IMR-90 (cell line): ENCODE data around the gene TSC1.

Experiments
- BHLHE40 ChIP-seq: fragments of 150-350 bp; IDR thresholded peaks from 2 replicates; pipeline ENCODE4 v1.6.1; 2016; ENCODE audit warnings: mild to moderate bottlenecking, low read depth, low read length
- CTCF ChIP-seq: conservative IDR thresholded peaks from 2 replicates; pipeline ENCODE4 v1.5.1; 2012; ENCODE audit warnings: mild to moderate bottlenecking, low read depth, low read length, improper control_type of control experiment
- ELK1 ChIP-seq: fragments of 150-350 bp; IDR thresholded peaks from 2 replicates; pipeline ENCODE4 v1.6.1; 2016; ENCODE audit warnings: low read depth, mild to moderate bottlenecking, low read length, moderate library complexity, borderline replicate concordance
- FOS ChIP-seq: fragments of 150-350 bp; IDR thresholded peaks from 2 replicates; pipeline ENCODE4 v1.6.1; 2016; ENCODE audit warnings: low read depth, low read length
- MAZ ChIP-seq: IDR thresholded peaks from 2 replicates; pipeline ENCODE4 v1.6.1; 2012; ENCODE audit warnings: low read depth, mild to moderate bottlenecking, low read length, improper control_type of control experiment, moderate library complexity, borderline replicate concordance
- NFE2L2 ChIP-seq: fragments of 150-350 bp; IDR thresholded peaks from 2 replicates; pipeline ENCODE4 v1.6.1; 2016; ENCODE audit warnings: low read depth, mild to moderate bottlenecking, low read length
- POLR2A ChIP-seq: IDR thresholded peaks from 2 replicates; pipeline ENCODE4 v1.6.1; 2012; ENCODE audit warnings: mild to moderate bottlenecking, low read depth, low read length
- RCOR1 ChIP-seq: IDR thresholded peaks from 2 replicates; pipeline ENCODE4 v1.6.1; 2012; ENCODE audit warnings: mild to moderate bottlenecking, low read length, improper control_type of control experiment; ENCODE audit not compliant: insufficient replicate concordance
- RFX5 ChIP-seq: IDR thresholded peaks from 2 replicates; pipeline ENCODE4 v1.8.0; 2012; ENCODE audit warnings: low read depth, mild to moderate bottlenecking, low read length, moderate library complexity
- SMC3 ChIP-seq: fragments of 150-350 bp; IDR thresholded peaks from 2 replicates; pipeline ENCODE4 v1.6.1; 2016; ENCODE audit warnings: low read depth, mild to moderate bottlenecking, antibody characterized with exemption, low read length, moderate library complexity
- USF2 ChIP-seq: fragments of 150-350 bp; IDR thresholded peaks from 2 replicates; pipeline ENCODE4 v1.6.1; 2017; ENCODE audit warnings: mild to moderate bottlenecking, antibody characterized with exemption, low read length, low read depth

- TF ChIP-seq CTCF, result no peak
- TF ChIP-seq ELK1, result no peak
- TF ChIP-seq NFE2L2, result no peak
- TF ChIP-seq SMC3, result no peak
- TF ChIP-seq POLR2A, result no peak
- TF ChIP-seq RCOR1, result no peak
- TF ChIP-seq RFX5, result no peak
- TF ChIP-seq USF2, result no peak
- TF ChIP-seq FOS, result no peak
- TF ChIP-seq MAZ, result no peak
- TF ChIP-seq BHLHE40, result no peak
Measured at GRCh38 chr9:132866898-132867297, 77.5 kb downstream of the TSC1 start.
